Psoas muscle (tissue), 8 donors: ENCODE measurements around the gene GPER1. TPM values are rescaled to one million over a fixed set of nuclear protein-coding genes. Genes with fewer than 3 reads are reported as not detected.
A peak's percentile ranks its signal among the peaks of the same experiment; 100 is the strongest.

Experiments
- ATAC-seq, 4 donors: fragments of 200-7000 bp; cut with Tn5 transposase; one replicate each; pipeline ENCODE4 v1.9.1; 2020; ENCODE audit warnings: moderate library complexity in 3 of 4, mild to moderate bottlenecking in 2 of 4
- DNase-seq, 2 donors: peaks; one replicate each; pipeline ENCODE4 v3.0.0-alpha.2; 2020
- H3K27ac ChIP-seq: fragments of 200-600 bp; one replicate; pipeline ENCODE4 v1.8.0; 2022
- H3K27me3 ChIP-seq, 3 donors: fragments of 200-600 bp in 1 of 3; one replicate each; pipeline versions ENCODE4 v1.6.1 to v1.8.0; 2013 to 2022; ENCODE audit warnings: low read length in 2 of 3, mild to moderate bottlenecking in 2 of 3, moderate library complexity in 1 of 3; ENCODE audit not compliant: insufficient read depth in 3 of 3
- H3K36me3 ChIP-seq, 2 donors: fragments of 200-600 bp in 1 of 2; one replicate each; pipeline versions ENCODE4 v1.6.1 to v1.8.0; 2013 to 2022; ENCODE audit warnings: low read depth in 1 of 2, mild to moderate bottlenecking in 1 of 2, moderate library complexity in 1 of 2; ENCODE audit not compliant: insufficient read depth in 1 of 2
- H3K4me1 ChIP-seq: fragments of 200-600 bp; one replicate; pipeline ENCODE4 v1.8.0; 2022
- H3K4me3 ChIP-seq: fragments of 200-600 bp; one replicate; pipeline ENCODE4 v1.8.0; 2022; ENCODE audit warnings: mild to moderate bottlenecking
- H3K9me3 ChIP-seq: fragments of 200-600 bp; one replicate; pipeline ENCODE4 v1.8.0; 2022
- WGBS, 3 donors: extraction: QIAGEN DNeasy Blood & Tissue Kit; methylation state at CpG; one replicate each; pipeline versions ENCODE4 v1.1.6 to v1.1.7; 2013; 5-methylcytosine and 5-hydroxymethylcytosine counted together
- intact Hi-C, 2 donors: fragments of 100-400 bp; cut with DNase I; formaldehyde crosslinking; loops; one replicate each; pipeline versions ENCODE4 v1.11.0 to v1.14.2; 2022
- polyA plus RNA-seq, 3 donors: library from polyadenylated mRNA; stranded (reverse); fragments of 200-250 nt; gene quantifications; one replicate each; pipeline ENCODE4 v1.2.3, GENCODE V29; 2013
- total RNA-seq, 4 donors: library from RNA; stranded (reverse); fragmentation: NEBNext Ultra II Directional in 2 of 4; extraction: Animal tissue kit (Norgen Biotek cat#: 25700) in 2 of 4; gene quantifications; one replicate each; pipeline versions ENCODE4 v1.2.1 to v1.2.4, GENCODE V29; 2021 to 2023
- TF ChIP-seq, protein P1 (sequence below): fragments of 200-600 bp; IDR thresholded peaks from one replicate; pipeline ENCODE4 v1.8.0; 2022; ENCODE audit warnings: antibody characterized with exemption
- donor health status: healthy with polysubstance abuse.
- donor health status: DM: no; HTN: no; CAD: no; lungs with moderate emphysema.
- donor health status: Bipolar disorder and iron deficiency.
- donor health status: healthy.
- donor health status: DM: yes; HTN: yes; CAD: no.
- donor health status: DM: no; HTN: no; CAD: no.
- donor health status: DM: no; HTN: no; CAD: no.
- donor health status: DM: yes; HTN: yes; CAD: no.

Gene GPER1
- total and polyA plus RNA-seq, 7 donors, result 0.90 to 3.1 (median 1.4) TPM

DNA sequence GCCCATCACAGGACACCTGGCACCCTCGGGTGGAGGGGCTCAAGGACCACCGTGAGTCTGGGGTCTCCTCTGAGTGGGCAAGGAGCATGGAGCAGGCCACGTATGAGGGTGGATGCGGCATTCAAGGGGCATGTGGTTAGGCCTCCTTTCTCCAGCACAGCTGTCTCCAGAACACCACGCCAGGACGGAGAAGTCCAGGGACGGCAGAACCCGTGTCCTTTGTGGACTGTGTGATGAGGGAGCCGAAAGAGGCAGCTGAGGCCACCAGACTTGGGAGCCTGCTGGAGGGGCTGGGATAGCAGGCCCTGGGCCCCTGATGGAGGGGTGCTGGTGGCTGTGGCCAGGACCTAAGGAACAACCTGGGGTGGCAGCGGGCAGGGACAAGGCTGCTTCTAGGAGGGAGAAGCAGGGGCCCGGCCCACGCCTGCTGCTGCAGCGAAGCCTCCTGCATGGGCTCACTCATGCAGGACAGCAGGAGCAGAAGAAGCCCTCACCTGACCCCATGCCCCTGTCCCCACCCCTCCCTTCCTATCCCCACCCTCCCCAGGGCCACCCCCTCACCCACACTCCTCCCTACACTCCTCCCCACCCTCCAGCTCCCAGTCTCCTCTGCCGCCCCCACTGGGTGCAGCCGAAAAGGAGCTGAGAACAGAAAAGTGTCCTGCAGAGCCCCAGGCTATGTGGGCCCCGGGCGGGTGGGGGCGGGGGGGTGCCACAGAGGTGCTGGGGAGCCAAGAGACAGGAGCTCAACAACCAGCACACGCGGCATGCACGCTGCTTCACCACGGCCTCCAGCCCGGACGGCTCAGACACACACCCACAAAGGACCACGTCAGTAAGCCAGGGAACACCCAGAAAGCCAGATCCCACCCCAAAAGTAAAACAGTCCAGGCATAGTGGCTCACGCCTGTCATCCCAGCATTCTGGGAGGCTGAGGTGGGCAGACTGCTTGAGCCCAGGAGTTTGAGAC lies 42.4 kb downstream of the GPER1 start:
- peak in 1 of 2 donors; percentile 35 for DNase-seq
- WGBS, 3 donors, result 89 to 93% (median 93%) methylated on average over 22 to 26 of the region's 26 CpGs
- Histone ChIP-seq H3K4me1 (no peaks in the 10 kb centered on the region), H3K9me3 (no peaks in the 10 kb centered on the region), H3K36me3 (peaks cover 0 to 4% of the 10 kb centered on the region in 2 donors), H3K27ac (no peak overlapping the region), H3K27me3 (no peaks in the 10 kb centered on the region), H3K4me3 (no peak overlapping the region)
- ATAC-seq, result no peak
- intact Hi-C loops, result no loop called here
- TF ChIP-seq, protein P1, sequence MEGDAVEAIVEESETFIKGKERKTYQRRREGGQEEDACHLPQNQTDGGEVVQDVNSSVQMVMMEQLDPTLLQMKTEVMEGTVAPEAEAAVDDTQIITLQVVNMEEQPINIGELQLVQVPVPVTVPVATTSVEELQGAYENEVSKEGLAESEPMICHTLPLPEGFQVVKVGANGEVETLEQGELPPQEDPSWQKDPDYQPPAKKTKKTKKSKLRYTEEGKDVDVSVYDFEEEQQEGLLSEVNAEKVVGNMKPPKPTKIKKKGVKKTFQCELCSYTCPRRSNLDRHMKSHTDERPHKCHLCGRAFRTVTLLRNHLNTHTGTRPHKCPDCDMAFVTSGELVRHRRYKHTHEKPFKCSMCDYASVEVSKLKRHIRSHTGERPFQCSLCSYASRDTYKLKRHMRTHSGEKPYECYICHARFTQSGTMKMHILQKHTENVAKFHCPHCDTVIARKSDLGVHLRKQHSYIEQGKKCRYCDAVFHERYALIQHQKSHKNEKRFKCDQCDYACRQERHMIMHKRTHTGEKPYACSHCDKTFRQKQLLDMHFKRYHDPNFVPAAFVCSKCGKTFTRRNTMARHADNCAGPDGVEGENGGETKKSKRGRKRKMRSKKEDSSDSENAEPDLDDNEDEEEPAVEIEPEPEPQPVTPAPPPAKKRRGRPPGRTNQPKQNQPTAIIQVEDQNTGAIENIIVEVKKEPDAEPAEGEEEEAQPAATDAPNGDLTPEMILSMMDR, result no peak

DNA sequence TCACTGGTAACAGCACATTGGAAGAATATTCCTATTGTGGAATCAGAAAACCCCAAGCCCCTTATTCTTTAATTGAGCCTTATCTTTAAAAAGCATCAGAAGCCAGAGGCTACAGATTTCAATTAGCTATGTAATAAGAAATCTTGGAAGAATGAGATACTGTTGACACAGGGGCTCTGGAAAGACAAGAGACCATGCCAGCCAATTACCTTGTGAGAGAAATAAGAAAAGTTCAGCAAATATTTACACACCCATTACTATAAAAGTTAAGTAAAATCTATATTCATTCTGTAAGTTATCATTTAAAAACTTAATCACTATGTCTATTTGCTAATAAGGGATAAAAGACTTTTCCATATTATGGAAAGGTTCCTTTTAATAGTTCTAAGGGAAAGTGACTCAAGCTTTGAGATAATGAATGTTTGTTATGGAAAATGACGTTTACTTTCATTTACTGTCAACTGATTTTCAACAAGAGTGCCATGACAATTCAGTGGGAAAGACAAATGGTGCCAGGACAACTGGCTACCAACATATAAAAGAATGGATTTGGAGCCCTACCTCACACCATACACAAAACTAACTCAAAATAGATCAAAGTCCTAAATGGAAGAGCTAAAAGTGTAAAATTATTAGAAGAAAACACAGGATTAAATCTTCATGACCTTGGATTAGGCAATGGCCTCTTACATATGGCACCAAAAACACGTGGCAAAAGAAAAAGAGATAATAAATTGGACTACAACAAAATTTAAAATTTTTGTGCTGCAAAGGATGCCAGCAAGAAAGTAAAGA lies 43.8 kb downstream of the GPER1 start:
- H3K27me3 ChIP-seq, result no peaks in the 10 kb centered on the region
- no peaks in the 10 kb centered on the region for H3K9me3 ChIP-seq
- H3K4me3 ChIP-seq, result no peak overlapping the region
- 75 to 82% (median 80%) methylated on average over 2 of the region's 2 CpGs for WGBS, 3 donors
- H3K36me3 ChIP-seq, result peaks cover 0 to 4% of the 10 kb centered on the region in 2 donors
- DNase-seq (no peak), ATAC-seq (no peak)
- intact Hi-C loops, result no loop called here
- peaks cover under 1% of the 10 kb centered on the region for H3K4me1 ChIP-seq
- TF ChIP-seq, protein P1, result no peak
- H3K27ac ChIP-seq, result no peak overlapping the region

DNA sequence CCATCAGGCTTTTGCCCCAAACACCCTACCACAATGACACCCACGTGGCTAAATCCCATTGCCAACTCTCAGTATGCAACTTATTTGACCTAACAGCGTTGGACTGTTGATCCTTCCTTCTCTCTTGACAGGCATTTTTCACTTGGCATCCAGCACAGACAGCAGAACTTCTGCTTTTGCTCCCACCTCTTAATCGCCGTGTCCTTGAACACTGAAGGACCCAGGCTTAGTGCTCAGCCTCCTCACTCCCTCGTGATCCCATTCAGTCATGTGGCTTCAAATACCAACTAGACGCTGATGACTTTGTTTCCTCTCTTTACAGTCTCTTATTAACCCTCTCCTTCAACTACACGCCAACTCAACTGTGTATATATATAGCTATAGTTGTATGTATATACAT lies 47.0 kb downstream of the GPER1 start:
- peaks cover 12% of the 10 kb centered on the region for H3K4me1 ChIP-seq
- TF ChIP-seq, protein P1, result no peak
- WGBS, 3 donors, result 72 to 82% (median 75%) methylated on average over 7 of the region's 7 CpGs
- no peak overlapping the region for H3K4me3 ChIP-seq
- intact Hi-C loops, result no loop called here
- H3K36me3 ChIP-seq, result no peaks in the 10 kb centered on the region
- no peak for ATAC-seq
- DNase-seq, result no peak
- H3K9me3 ChIP-seq, result no peaks in the 10 kb centered on the region
- H3K27ac ChIP-seq, result no peak overlapping the region
- no peaks in the 10 kb centered on the region for H3K27me3 ChIP-seq

DNA sequence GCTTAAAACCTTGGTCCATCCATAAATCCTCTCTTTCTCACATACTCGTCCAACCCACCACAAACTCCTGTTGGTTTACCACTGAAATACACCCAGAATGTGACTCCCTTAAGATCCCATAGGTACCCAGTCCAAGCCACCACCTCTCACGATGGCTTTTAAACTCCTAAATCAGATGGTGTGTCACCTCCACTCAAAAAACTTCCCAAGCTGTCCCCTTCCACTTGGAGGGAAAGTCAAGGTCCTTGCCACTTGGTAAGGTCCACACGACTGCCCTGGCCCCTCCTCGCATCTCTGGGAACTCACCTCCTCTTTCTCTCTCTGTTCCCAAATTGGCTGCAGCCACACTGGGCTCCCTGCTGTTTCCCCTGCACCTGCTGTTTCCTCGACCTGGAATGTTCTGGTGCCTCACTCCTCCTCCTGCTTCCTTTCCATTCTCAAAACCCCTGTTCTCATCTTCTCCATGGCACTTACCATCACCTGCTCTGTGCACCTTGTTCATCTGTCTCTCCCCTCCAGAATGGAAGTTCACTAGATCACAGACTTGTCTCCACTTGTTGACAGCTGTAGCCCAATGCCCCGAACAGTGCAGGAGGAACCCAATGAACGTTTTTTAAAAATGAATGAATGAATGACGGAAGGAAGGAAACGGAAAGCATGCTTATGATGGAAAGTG lies 49.1 kb downstream of the GPER1 start:
- WGBS, 3 donors, result 14 to 19% (median 18%) methylated on average over 9 of the region's 9 CpGs
- peak overlapping the region; percentile 98 for H3K4me3 ChIP-seq
- H3K4me1 ChIP-seq, result peaks cover 12% of the 10 kb centered on the region
- ATAC-seq (no peak), DNase-seq (no peak)
- H3K27ac ChIP-seq, result no peak overlapping the region
- H3K27me3 ChIP-seq, result no peaks in the 10 kb centered on the region
- intact Hi-C loops, result no loop called here
- no peaks in the 10 kb centered on the region for H3K36me3 ChIP-seq
- TF ChIP-seq, protein P1, result no peak
- no peaks in the 10 kb centered on the region for H3K9me3 ChIP-seq
